KMS-11 (cell line): Measurements from ENCODE around the gene LAPTM5.
"Not testable (repeated sequence)": the region's sequence is repeated elsewhere in the genome, so short reads cannot be mapped to it uniquely, and the experiment has no call there.

Experiments used
- H2AFZ ChIP-seq: fragments of 200-600 bp; sonication (generic); 2 replicates; pipeline ENCODE4 v1.6.1; 2016; ENCODE audit warnings: antibody characterized with exemption, mixed run types, low read depth
- H3K27ac ChIP-seq: fragments of 200-600 bp; sonication (generic); 2 replicates; pipeline ENCODE4 v1.6.1; 2016; ENCODE audit warnings: mild to moderate bottlenecking, mixed run types
- H3K27me3 ChIP-seq: fragments of 200-600 bp; sonication (generic); 2 replicates; pipeline ENCODE4 v1.6.1; 2017; ENCODE audit warnings: mild to moderate bottlenecking, low read depth, mixed run types, moderate library complexity; ENCODE audit not compliant: insufficient read depth
- H3K36me3 ChIP-seq: fragments of 200-600 bp; sonication (generic); 2 replicates; pipeline ENCODE4 v1.6.1; 2017; ENCODE audit warnings: mild to moderate bottlenecking, mixed run types; ENCODE audit not compliant: insufficient read depth
- H3K4me1 ChIP-seq: fragments of 200-600 bp; sonication (generic); 2 replicates; pipeline ENCODE4 v1.6.1; 2016; ENCODE audit warnings: mild to moderate bottlenecking, low read depth, mixed run types; ENCODE audit not compliant: poor library complexity, severe bottlenecking
- H3K4me2 ChIP-seq: fragments of 200-600 bp; sonication (generic); 2 replicates; pipeline ENCODE4 v1.7.0; 2016; ENCODE audit warnings: mild to moderate bottlenecking, mixed run types
- H3K4me3 ChIP-seq: fragments of 200-600 bp; sonication (generic); IDR thresholded peaks from 2 replicates; pipeline ENCODE4 v1.6.1; 2017; ENCODE audit warnings: low read depth, low read length, mixed read lengths; ENCODE audit not compliant: insufficient read depth
- H3K79me2 ChIP-seq: fragments of 200-600 bp; sonication (generic); 2 replicates; pipeline ENCODE4 v1.6.1; 2016; ENCODE audit warnings: low read depth, mixed run types; ENCODE audit not compliant: insufficient read depth
- H3K9ac ChIP-seq: fragments of 200-600 bp; sonication (generic); 2 replicates; pipeline ENCODE4 v1.6.1; 2016; ENCODE audit warnings: mild to moderate bottlenecking, mixed run types
- H4K20me1 ChIP-seq: fragments of 200-600 bp; sonication (generic); 2 replicates; pipeline ENCODE4 v1.6.1; 2016; ENCODE audit warnings: mild to moderate bottlenecking, mixed run types; ENCODE audit not compliant: insufficient read depth
- TF ChIP-seq, protein P1 (sequence below): fragments of 200-600 bp; sonication (generic); conservative IDR thresholded peaks from 2 replicates; pipeline ENCODE4 v1.6.1; 2017; ENCODE audit warnings: low read depth, mild to moderate bottlenecking, antibody characterized with exemption, low read length, moderate library complexity, mixed read lengths

LAPTM5 gene

DNA sequence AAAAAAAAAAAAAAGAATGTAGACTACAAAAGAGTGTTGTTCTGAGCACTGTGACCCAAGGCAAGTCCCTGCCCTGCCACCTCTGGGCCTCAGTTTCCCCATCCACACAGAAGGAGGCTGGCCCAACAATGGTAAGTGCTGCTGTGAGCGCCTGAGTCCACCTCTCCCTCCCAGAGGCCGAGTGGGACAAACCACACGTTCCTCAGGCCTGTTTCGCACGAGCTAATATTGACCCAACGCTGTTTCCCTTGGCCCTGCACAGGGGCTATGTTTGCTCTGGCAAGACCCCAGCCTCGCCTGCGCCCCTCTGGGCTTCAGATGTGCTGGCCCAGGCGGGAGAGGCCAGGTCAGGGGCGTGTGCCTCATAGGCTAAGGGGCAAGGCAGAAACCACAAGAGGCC is 12.6 kb upstream of the LAPTM5 start:
- no peaks in the 10 kb centered on the region for H3K36me3 ChIP-seq
- no peak overlapping the region for H3K27ac ChIP-seq
- TF ChIP-seq, protein P1, sequence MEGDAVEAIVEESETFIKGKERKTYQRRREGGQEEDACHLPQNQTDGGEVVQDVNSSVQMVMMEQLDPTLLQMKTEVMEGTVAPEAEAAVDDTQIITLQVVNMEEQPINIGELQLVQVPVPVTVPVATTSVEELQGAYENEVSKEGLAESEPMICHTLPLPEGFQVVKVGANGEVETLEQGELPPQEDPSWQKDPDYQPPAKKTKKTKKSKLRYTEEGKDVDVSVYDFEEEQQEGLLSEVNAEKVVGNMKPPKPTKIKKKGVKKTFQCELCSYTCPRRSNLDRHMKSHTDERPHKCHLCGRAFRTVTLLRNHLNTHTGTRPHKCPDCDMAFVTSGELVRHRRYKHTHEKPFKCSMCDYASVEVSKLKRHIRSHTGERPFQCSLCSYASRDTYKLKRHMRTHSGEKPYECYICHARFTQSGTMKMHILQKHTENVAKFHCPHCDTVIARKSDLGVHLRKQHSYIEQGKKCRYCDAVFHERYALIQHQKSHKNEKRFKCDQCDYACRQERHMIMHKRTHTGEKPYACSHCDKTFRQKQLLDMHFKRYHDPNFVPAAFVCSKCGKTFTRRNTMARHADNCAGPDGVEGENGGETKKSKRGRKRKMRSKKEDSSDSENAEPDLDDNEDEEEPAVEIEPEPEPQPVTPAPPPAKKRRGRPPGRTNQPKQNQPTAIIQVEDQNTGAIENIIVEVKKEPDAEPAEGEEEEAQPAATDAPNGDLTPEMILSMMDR: no peak
- no peak overlapping the region for H3K9ac ChIP-seq
- H3K4me3 ChIP-seq: no peak overlapping the region
- no peaks in the 10 kb centered on the region for H3K4me1 ChIP-seq
- H3K79me2 ChIP-seq: no peaks in the 10 kb centered on the region
- no peaks in the 10 kb centered on the region for H4K20me1 ChIP-seq
- no peak overlapping the region for H2AFZ ChIP-seq
- no peak overlapping the region for H3K4me2 ChIP-seq
- no peaks in the 10 kb centered on the region; the same call in 1 of the 2 replicates for H3K27me3 ChIP-seq

DNA sequence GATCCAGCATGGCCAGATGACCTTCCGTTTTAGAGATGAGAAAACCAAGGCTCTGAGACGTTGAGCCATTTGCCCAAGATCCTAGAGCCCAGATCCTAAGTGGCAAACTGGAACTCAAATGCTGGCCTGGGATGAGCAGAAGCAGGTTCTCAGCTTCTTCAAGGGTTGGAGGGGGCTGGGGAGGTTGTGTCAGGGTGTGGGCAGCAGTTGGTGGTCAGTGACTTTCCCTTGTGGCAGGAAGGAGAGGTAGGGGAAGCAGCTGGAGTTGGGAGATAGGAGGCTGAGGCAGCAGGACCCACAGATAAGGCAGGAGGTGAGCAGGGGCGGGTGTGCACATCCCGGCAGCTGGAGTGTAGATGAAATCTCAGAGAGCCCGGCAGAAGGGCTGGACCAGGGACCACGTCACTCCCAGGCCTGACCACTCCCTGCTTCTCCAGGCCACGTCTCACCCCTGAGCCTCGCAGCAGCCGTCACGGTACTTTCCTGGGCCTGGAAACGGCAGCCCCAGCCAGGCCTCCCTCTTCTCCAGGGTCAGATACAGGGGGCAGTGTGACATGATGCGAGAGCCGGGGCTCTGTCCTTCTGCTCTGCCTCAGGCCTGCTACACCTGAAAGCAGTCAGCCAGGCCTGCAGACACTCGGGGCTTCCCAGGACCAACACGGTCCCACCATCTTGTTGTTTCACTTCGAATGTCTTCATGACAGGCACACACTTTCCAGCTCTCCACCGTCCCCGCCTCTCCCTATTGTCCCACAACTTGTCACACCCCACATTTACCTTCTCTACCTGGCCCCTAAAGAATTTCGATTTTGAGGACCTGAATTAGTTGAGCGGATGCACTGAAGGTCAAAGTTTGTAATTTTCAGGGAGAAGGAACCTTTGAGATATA is 11.5 kb upstream of the LAPTM5 start:
- H2AFZ ChIP-seq: no peak overlapping the region
- no peaks in the 10 kb centered on the region for H3K36me3 ChIP-seq
- no peaks in the 10 kb centered on the region; the same call in 1 of the 2 replicates for H3K27me3 ChIP-seq
- H3K4me3 ChIP-seq: no peak overlapping the region
- H4K20me1 ChIP-seq: no peaks in the 10 kb centered on the region
- TF ChIP-seq, protein P1: no peak
- H3K4me1 ChIP-seq: no peaks in the 10 kb centered on the region
- no peaks in the 10 kb centered on the region for H3K79me2 ChIP-seq
- H3K27ac ChIP-seq: no peak overlapping the region
- no peak overlapping the region for H3K4me2 ChIP-seq
- no peak overlapping the region for H3K9ac ChIP-seq

DNA sequence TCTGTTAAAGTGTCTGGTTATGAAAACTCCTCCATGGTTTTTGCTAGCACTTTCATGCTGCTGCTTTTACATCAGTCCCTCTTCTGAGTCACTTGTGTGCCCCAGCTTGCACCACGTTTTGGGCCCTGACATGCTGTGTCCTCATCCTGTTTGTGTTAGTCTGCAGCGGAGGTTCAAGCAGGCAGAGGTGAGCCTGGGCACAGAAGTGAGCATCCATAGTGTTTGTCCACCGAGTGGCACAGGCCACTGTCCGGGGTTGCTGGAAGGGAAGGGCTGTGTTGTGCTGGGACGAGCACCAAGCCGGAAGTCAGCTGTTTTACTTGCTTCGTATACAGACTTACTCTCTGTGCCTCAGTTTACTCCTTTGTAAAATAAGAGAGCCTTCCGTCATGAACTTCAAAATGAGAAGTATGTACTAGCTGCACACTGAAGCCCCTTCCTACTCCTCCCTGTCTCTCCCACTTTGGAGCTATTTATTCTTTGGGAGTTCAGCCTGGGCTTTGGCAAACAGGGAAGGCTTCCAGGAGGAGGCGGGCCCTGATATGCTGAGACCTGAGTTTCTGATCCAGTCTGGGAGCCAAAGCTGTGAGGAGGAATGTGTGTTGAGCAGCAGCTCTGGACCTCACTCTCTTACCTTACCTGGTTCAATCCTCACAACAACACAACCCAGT is 10.7 kb upstream of the LAPTM5 start:
- Histone ChIP-seq H3K4me3 (no peak overlapping the region), H3K4me1 (no peaks in the 10 kb centered on the region), H2AFZ (no peak overlapping the region), H3K4me2 (no peak overlapping the region), H3K27ac (no peak overlapping the region), H3K79me2 (no peaks in the 10 kb centered on the region), H3K27me3 (no peaks in the 10 kb centered on the region; the same call in 1 of the 2 replicates), H3K36me3 (no peaks in the 10 kb centered on the region), H4K20me1 (no peaks in the 10 kb centered on the region), H3K9ac (no peak overlapping the region)
- TF ChIP-seq, protein P1: no peak

DNA sequence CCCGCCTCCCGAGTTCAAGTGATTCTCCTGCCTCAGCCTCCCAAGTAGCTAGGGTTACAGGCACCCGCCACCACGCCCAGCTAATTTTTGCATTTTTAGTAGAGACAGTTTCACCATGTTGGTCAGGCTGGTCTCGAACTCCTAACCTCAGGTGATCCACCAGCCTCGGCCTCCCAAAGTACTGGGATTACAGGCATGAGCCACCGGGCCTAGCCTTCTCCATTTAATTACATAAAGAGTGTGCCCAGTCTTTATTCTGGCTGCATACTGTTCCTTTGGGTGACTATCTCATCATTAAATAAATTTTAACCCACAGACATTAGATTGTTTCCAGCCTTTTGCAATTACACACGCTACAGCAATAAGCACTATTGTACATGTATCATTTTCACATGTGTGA is 9.4 kb upstream of the LAPTM5 start:
- H3K27ac ChIP-seq, H3K4me3 ChIP-seq, H3K36me3 ChIP-seq, H2AFZ ChIP-seq, H3K9ac ChIP-seq, H4K20me1 ChIP-seq, H3K27me3 ChIP-seq, H3K79me2 ChIP-seq, H3K4me2 ChIP-seq: not testable (repeated sequence)
- H3K4me1 ChIP-seq: peaks cover 12% of the 10 kb centered on the region
